ENCODE measurements around the gene DDX39B. TPM values are rescaled to one million over a fixed set of nuclear protein-coding genes. Genes with fewer than 3 reads are reported as not detected.

Gene DDX39B
- total and polyA plus RNA-seq, 2 donors (not counting 3 experiments of a cell fraction or from before 2014, with no cell fraction given): 453 to 766 TPM

DNA sequence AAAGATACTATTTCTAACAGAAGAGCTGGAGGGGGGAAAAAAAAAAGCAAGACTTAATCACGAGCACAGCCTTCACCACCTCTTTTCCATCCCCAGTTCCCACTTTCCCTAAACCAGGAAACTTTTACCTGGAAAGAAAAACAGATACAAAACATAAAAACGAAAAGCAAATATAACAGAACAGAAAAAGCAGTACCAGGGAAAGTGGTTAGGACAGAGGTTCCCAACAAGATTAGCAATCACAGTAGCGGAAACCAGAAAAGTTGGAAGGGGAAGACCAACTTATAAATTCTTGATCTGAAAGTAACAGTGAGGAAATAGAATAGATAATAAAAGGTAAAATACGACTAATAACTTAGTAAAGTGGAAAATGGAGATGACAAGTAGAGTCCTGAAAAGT, 1.2 kb downstream of the DDX39B start:
- dilution Hi-C loops (cut with MboI; ENCODE audit: extremely low pct_ligation_motif_present, low sequenced_read_pairs): no loop called here

More for the DNA sequence above, 1.2 kb downstream of the DDX39B start:
- no peak for DNase-seq (ENCODE audit: low read depth, low spot score)
- TF ChIP-seq EZH2 (IDR thresholded peaks at IDR 0.05; ENCODE audit: borderline replicate concordance, low read depth, low read length, severe bottlenecking): no peak
- TF ChIP-seq, protein P1, sequence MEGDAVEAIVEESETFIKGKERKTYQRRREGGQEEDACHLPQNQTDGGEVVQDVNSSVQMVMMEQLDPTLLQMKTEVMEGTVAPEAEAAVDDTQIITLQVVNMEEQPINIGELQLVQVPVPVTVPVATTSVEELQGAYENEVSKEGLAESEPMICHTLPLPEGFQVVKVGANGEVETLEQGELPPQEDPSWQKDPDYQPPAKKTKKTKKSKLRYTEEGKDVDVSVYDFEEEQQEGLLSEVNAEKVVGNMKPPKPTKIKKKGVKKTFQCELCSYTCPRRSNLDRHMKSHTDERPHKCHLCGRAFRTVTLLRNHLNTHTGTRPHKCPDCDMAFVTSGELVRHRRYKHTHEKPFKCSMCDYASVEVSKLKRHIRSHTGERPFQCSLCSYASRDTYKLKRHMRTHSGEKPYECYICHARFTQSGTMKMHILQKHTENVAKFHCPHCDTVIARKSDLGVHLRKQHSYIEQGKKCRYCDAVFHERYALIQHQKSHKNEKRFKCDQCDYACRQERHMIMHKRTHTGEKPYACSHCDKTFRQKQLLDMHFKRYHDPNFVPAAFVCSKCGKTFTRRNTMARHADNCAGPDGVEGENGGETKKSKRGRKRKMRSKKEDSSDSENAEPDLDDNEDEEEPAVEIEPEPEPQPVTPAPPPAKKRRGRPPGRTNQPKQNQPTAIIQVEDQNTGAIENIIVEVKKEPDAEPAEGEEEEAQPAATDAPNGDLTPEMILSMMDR (IDR thresholded peaks at IDR 0.05; ENCODE audit: extremely low read depth in 1 of 2, insufficient read depth in 1 of 2, low read depth in 1 of 2, low read length in 2 of 2): no peak
- no peak for TF ChIP-seq GATA2 (IDR thresholded peaks at IDR 0.05; ENCODE audit: insufficient read depth, insufficient read length, low read depth, low read length)
- TF ChIP-seq POLR2AphosphoS5 (IDR thresholded peaks at IDR 0.05; ENCODE audit: insufficient read depth, low read depth, low read length): no peak
- no peak for TF ChIP-seq JUN (IDR thresholded peaks at IDR 0.05; ENCODE audit: borderline replicate concordance, insufficient read depth, insufficient read length, low read depth)
- TF ChIP-seq POLR2A (IDR thresholded peaks at IDR 0.05; ENCODE audit: low read depth, low read length): no peak
- TF ChIP-seq FOS (IDR thresholded peaks at IDR 0.05; ENCODE audit: borderline replicate concordance, insufficient read depth, low read length): no peak
- TF ChIP-seq MYC (IDR thresholded peaks at IDR 0.05; ENCODE audit: low read depth, low read length): no peak
- TF ChIP-seq, protein P2, sequence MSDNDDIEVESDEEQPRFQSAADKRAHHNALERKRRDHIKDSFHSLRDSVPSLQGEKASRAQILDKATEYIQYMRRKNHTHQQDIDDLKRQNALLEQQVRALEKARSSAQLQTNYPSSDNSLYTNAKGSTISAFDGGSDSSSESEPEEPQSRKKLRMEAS (IDR thresholded peaks at IDR 0.05; ENCODE audit: insufficient read depth, insufficient read length): no peak
- Histone ChIP-seq H2AFZ (ENCODE audit: low read depth, low read length) (no peak overlapping the region), H3K9me3 (replicated peaks; ENCODE audit: control insufficient read depth, insufficient read depth, low read length) (no peaks in the 10 kb centered on the region), H3K9ac (replicated peaks; ENCODE audit: extremely low read depth, insufficient read depth, low read length) (peak overlapping the region; percentile 98), H3K4me2 (ENCODE audit: insufficient read depth, low read length) (peak overlapping the region; percentile 92), H3K4me1 (ENCODE audit: control insufficient read depth, extremely low read depth, insufficient read depth, low read length) (peaks cover 27% of the 10 kb centered on the region), H3K79me2 (ENCODE audit: control insufficient read depth, insufficient read depth, low read length) (peaks cover 59% of the 10 kb centered on the region), H3K4me3 (replicated peaks in 1 of 3; ENCODE audit: insufficient read depth in 1 of 3, low read depth in 1 of 3, low read length in 3 of 3) (peak overlapping the region; percentile 59 to 95 (median 80)), H3K9me1 (replicated peaks; ENCODE audit: control insufficient read depth, extremely low read depth, insufficient read depth, low read length) (no peaks in the 10 kb centered on the region), H3K27me3 (ENCODE audit: control insufficient read depth in 2 of 2, insufficient read depth in 2 of 2, low read length in 2 of 2) (no peaks in the 10 kb centered on the region), H3K36me3 (ENCODE audit: control insufficient read depth in 2 of 2, extremely low read depth in 1 of 2, insufficient read depth in 2 of 2, low read length in 2 of 2) (peaks cover 22 to 36% of the 10 kb centered on the region in 2 experiments), H3K27ac (ENCODE audit: insufficient read depth, low read depth, low read length) (peak overlapping the region; percentile 85), H4K20me1 (replicated peaks; ENCODE audit: control insufficient read depth, extremely low read depth, insufficient read depth, low read length) (peaks cover 7% of the 10 kb centered on the region)
- BruUV-seq (replicated peaks): no TSS peak
- intact Hi-C loops (cut with micrococcal nuclease): loop anchor here (10.0 kb wide), 1 partner anchor 194 kb away; the partner anchor contains the start of gene CLIC1
- CTCF ChIA-PET: interaction anchor here (1.1 to 3.5 kb wide), 5 partner anchors 10 to 82 kb away, joined by 3 to 21 read pairs (median 13); no protein-coding TSS in a partner anchor
- FAIRE-seq: no peak
- POLR2A ChIA-PET: interaction anchor here (0.9 kb wide), 1 partner anchor 13 kb away, joined by 4 read pairs; the partner anchor contains the start of gene MCCD1

All from endothelial cell of umbilical vein (primary cell).